GM23338 (cell line): ENCODE results near the gene OCA2. TPM values are rescaled to one million over a fixed set of nuclear protein-coding genes. Genes with fewer than 3 reads are reported as not detected.

Source experiments
- ATAC-seq: fragments of 200-7000 bp; cut with Tn5 transposase; 3 replicates; pipeline ENCODE4 v1.9.1; 2020
- DNase-seq: peaks from one replicate; pipeline ENCODE4 v3.0.0-alpha.2; 2015; ENCODE audit warnings: low spot score
- H2AFZ ChIP-seq: fragments of 200-600 bp; sonication (generic); 2 replicates; pipeline ENCODE4 v1.8.0; 2016; ENCODE audit warnings: antibody characterized with exemption, mild to moderate bottlenecking, moderate library complexity
- H3F3A ChIP-seq: fragments of 200-600 bp; sonication (generic); replicated peaks from 2 replicates; pipeline ENCODE4 v1.8.0; 2017; ENCODE audit warnings: antibody characterized with exemption, mixed run types, low read depth
- H3K27ac ChIP-seq: fragments of 200-600 bp; sonication (generic); 2 replicates; pipeline ENCODE4 v1.6.1; 2016; ENCODE audit warnings: low read depth
- H3K27me3 ChIP-seq: fragments of 200-600 bp; sonication (generic); 2 replicates; pipeline ENCODE4 v1.8.0; 2016; ENCODE audit warnings: mild to moderate bottlenecking, mixed run types, moderate library complexity; ENCODE audit not compliant: insufficient read depth
- H3K36me3 ChIP-seq: fragments of 200-600 bp; sonication (generic); 2 replicates; pipeline ENCODE4 v1.8.0; 2016; ENCODE audit warnings: mild to moderate bottlenecking; ENCODE audit not compliant: insufficient read depth
- H3K4me1 ChIP-seq: fragments of 200-600 bp; sonication (generic); 2 replicates; pipeline ENCODE4 v1.8.0; 2016; ENCODE audit warnings: mild to moderate bottlenecking, moderate library complexity; ENCODE audit not compliant: insufficient read depth
- H3K4me2 ChIP-seq: fragments of 200-600 bp; sonication (generic); 2 replicates; pipeline ENCODE4 v1.7.1; 2017; ENCODE audit warnings: mixed run types
- H3K4me3 ChIP-seq: fragments of 200-600 bp; sonication (generic); 2 replicates; pipeline ENCODE4 v1.6.1; 2016; ENCODE audit warnings: mixed run types
- H3K79me2 ChIP-seq: fragments of 200-600 bp; sonication (generic); replicated peaks from 2 replicates; pipeline ENCODE4 v1.8.0; 2017; ENCODE audit warnings: mild to moderate bottlenecking; ENCODE audit not compliant: insufficient read depth
- H3K9me2 ChIP-seq: fragments of 200-600 bp; sonication (generic); 2 replicates; pipeline ENCODE4 v1.8.0; 2017; ENCODE audit not compliant: insufficient read depth
- H4K20me1 ChIP-seq: fragments of 200-600 bp; sonication (generic); replicated peaks from 2 replicates; pipeline ENCODE4 v1.8.0; 2017; ENCODE audit warnings: mild to moderate bottlenecking; ENCODE audit not compliant: insufficient read depth
- H3K27ac Mint-ChIP-seq: 2 replicates; pipeline ENCODE4 v1.8.0; 2020; ENCODE audit warnings: inconsistent platforms, mild to moderate bottlenecking, moderate library complexity, mixed read lengths
- H3K27me3 Mint-ChIP-seq: 3 replicates; pipeline ENCODE4 v1.8.0; 2022; ENCODE audit warnings: low read depth, mild to moderate bottlenecking, moderate library complexity, mixed read lengths, inconsistent platforms; ENCODE audit not compliant: insufficient read depth, poor library complexity
- H3K36me3 Mint-ChIP-seq: 3 replicates; pipeline ENCODE4 v1.8.0; 2021; ENCODE audit warnings: low read depth, mild to moderate bottlenecking, inconsistent platforms, moderate library complexity, mixed read lengths
- H3K4me1 Mint-ChIP-seq: 3 replicates; pipeline ENCODE4 v1.8.0; 2020; ENCODE audit warnings: mild to moderate bottlenecking, inconsistent platforms, mixed read lengths
- H3K4me3 Mint-ChIP-seq: 3 replicates; pipeline ENCODE4 v1.8.0; 2021; ENCODE audit warnings: moderate library complexity, mild to moderate bottlenecking, inconsistent platforms, mixed read lengths
- H3K9me3 Mint-ChIP-seq: 3 replicates; pipeline ENCODE4 v1.8.0; 2020; ENCODE audit warnings: moderate library complexity, mild to moderate bottlenecking, inconsistent platforms, mixed read lengths
- CREB1 ChIP-seq: fragments of 250-450 bp; sonication (Bioruptor Pico); IDR thresholded peaks from 2 replicates; pipeline ENCODE4 v1.5.0; 2020; ENCODE audit warnings: low read depth, mild to moderate bottlenecking, moderate library complexity
- CTCF ChIP-seq, 2 experiments: fragments of 200-600 bp in 1 of 2; sonication (generic) in 1 of 2; conservative IDR thresholded peaks; 2 replicates each; pipeline versions ENCODE4 v1.5.1 to v1.6.1; 2016 to 2017; ENCODE audit warnings: antibody characterized with exemption in 2 of 2, low read depth in 2 of 2, mild to moderate bottlenecking in 2 of 2, moderate library complexity in 1 of 2
- ETS1 ChIP-seq: IDR thresholded peaks from 2 replicates; pipeline ENCODE4 v1.6.1; 2016; ENCODE audit warnings: antibody characterized with exemption
- EZH2phosphoT487 ChIP-seq: fragments of 200-600 bp; sonication (generic); IDR thresholded peaks from one replicate; pipeline ENCODE4 v1.8.1; 2018; ENCODE audit warnings: antibody characterized with exemption; ENCODE audit not compliant: unreplicated experiment
- NANOG ChIP-seq: IDR thresholded peaks from 2 replicates; pipeline ENCODE4 v1.6.1; 2016; ENCODE audit warnings: antibody characterized with exemption, borderline replicate concordance
- POLR2AphosphoS5 ChIP-seq: IDR thresholded peaks from 2 replicates; pipeline ENCODE4 v1.6.1; 2016; ENCODE audit warnings: antibody characterized with exemption, low read depth
- STAT1 ChIP-seq: IDR thresholded peaks from one replicate; pipeline ENCODE4 v1.6.1; 2016; ENCODE audit warnings: antibody characterized with exemption; ENCODE audit not compliant: unreplicated experiment
- ZNF114 ChIP-seq: fragments of 250-450 bp; sonication (Bioruptor Pico); IDR thresholded peaks from 2 replicates; pipeline ENCODE4 v1.5.0; 2020; ENCODE audit warnings: mild to moderate bottlenecking, moderate library complexity
- ZNF331 ChIP-seq: fragments of 250-450 bp; sonication (Bioruptor Pico); IDR thresholded peaks from 2 replicates; pipeline ENCODE4 v1.5.0; 2020; ENCODE audit warnings: low read depth, mild to moderate bottlenecking, moderate library complexity
- polyA plus RNA-seq: library from polyadenylated mRNA; unstranded; fragments of >200 nt; fragmentation: Nextera tagmentation; extraction: Ambion mirVana; gene quantifications from 2 replicates; pipeline ENCODE4 v1.2.1, GENCODE V29; 2016
- total RNA-seq: library from RNA; depleted of rRNA; stranded (reverse); fragments of >200 nt; shearing (Covaris generic); gene quantifications from 2 replicates; pipeline ENCODE4 v1.2.3, GENCODE V29; 2014
- TF ChIP-seq, protein P1 (sequence below): IDR thresholded peaks from one replicate; pipeline ENCODE4 v1.6.1; 2018; ENCODE audit warnings: antibody characterized with exemption; ENCODE audit not compliant: unreplicated experiment

OCA2 gene
- total and polyA plus RNA-seq, 2 experiments from 2014 or later = 0.40 to 0.69 TPM

DNA sequence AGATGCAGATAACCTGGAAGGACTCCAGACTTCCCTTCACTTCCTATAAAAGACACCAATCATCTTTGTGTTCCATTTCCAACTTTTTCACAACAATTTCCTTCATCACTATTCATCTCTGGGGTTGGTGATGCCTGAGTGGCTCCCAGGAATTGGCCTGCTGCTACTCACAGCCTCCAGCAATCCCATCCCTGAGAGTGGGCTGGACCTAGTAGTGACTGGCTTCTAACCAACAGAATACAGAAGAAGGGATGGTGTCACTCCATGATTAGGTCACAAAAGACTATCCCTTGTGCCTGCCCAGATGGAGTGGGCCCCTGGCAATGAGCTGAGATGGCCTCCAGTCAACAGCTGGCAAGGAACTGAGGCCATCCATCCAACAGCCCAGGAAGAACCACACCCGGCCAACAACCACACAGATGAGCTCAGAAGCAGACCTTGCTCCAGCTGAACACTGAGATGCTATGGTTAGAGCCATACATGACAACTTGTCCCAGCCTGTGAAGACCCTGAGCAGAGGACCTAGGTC lies 20.9 kb downstream of the OCA2 start:
- Histone ChIP-seq H3K9me2 (no peaks in the 10 kb centered on the region), H3F3A (no peaks in the 10 kb centered on the region), H3K4me1 (0 out of 2 replicates have a peak, but pooled peaks cover 5% of the 10 kb centered on the region), H3K79me2 (no peaks in the 10 kb centered on the region), H3K4me2 (no peak overlapping the region), H3K4me3 (no peak overlapping the region), H3K36me3 (no peaks in the 10 kb centered on the region), H2AFZ (no peak overlapping the region), H4K20me1 (no peaks in the 10 kb centered on the region), H3K27me3 (no peaks in the 10 kb centered on the region), H3K27ac (no peak overlapping the region)
- Mint-ChIP-seq H3K4me3 (no peak overlapping the region), H3K9me3 (peaks cover 12% of the 10 kb centered on the region; the same call in 2 of the 3 replicates), H3K4me1 (peaks cover 9% of the 10 kb centered on the region; the same call in 2 of the 3 replicates), H3K36me3 (no peaks in the 10 kb centered on the region; the same call in 2 of the 3 replicates), H3K27me3 (peaks cover 5% of the 10 kb centered on the region), H3K27ac (no peak overlapping the region)
- TF ChIP-seq, protein P1, sequence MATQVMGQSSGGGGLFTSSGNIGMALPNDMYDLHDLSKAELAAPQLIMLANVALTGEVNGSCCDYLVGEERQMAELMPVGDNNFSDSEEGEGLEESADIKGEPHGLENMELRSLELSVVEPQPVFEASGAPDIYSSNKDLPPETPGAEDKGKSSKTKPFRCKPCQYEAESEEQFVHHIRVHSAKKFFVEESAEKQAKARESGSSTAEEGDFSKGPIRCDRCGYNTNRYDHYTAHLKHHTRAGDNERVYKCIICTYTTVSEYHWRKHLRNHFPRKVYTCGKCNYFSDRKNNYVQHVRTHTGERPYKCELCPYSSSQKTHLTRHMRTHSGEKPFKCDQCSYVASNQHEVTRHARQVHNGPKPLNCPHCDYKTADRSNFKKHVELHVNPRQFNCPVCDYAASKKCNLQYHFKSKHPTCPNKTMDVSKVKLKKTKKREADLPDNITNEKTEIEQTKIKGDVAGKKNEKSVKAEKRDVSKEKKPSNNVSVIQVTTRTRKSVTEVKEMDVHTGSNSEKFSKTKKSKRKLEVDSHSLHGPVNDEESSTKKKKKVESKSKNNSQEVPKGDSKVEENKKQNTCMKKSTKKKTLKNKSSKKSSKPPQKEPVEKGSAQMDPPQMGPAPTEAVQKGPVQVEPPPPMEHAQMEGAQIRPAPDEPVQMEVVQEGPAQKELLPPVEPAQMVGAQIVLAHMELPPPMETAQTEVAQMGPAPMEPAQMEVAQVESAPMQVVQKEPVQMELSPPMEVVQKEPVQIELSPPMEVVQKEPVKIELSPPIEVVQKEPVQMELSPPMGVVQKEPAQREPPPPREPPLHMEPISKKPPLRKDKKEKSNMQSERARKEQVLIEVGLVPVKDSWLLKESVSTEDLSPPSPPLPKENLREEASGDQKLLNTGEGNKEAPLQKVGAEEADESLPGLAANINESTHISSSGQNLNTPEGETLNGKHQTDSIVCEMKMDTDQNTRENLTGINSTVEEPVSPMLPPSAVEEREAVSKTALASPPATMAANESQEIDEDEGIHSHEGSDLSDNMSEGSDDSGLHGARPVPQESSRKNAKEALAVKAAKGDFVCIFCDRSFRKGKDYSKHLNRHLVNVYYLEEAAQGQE = no peak
- TF ChIP-seq ZNF114 (CRISPR knock-in tag) (no peak), EZH2phosphoT487 (no peak), STAT1 (no peak), CREB1 (CRISPR knock-in tag) (no peak), NANOG (no peak), ETS1 (no peak)
- ATAC-seq (no peak), DNase-seq (no peak)

GRCh38 chr15:28075573-28075972 lies 23.5 kb downstream of the OCA2 start:
- no peak overlapping the region for H3K4me3 Mint-ChIP-seq
- Histone ChIP-seq H3K4me2 (no peak overlapping the region), H3F3A (no peaks in the 10 kb centered on the region), H4K20me1 (no peaks in the 10 kb centered on the region), H3K27ac (no peak overlapping the region), H3K27me3 (no peaks in the 10 kb centered on the region), H3K4me1 (0 out of 2 replicates have a peak, but pooled peaks cover 5% of the 10 kb centered on the region), H2AFZ (no peak overlapping the region), H3K36me3 (no peaks in the 10 kb centered on the region), H3K79me2 (no peaks in the 10 kb centered on the region), H3K9me2 (no peaks in the 10 kb centered on the region), H3K4me3 (no peak overlapping the region)
- H3K27me3 Mint-ChIP-seq = peaks cover 3% of the 10 kb centered on the region
- peaks cover 6% of the 10 kb centered on the region; the same call in 2 of the 3 replicates for H3K4me1 Mint-ChIP-seq
- TF ChIP-seq POLR2AphosphoS5 = no peak
- TF ChIP-seq CTCF (conservative IDR thresholded peaks at IDR 0.05; ENCODE audit: low read depth in 2 of 2) = no peak
- TF ChIP-seq ETS1 = no peak
- no peak for TF ChIP-seq ZNF331 (CRISPR knock-in tag)
- DNase-seq = no peak
- no peak for ATAC-seq
- H3K36me3 Mint-ChIP-seq = peaks cover 3% of the 10 kb centered on the region; the same call in 2 of the 3 replicates
- peaks cover 24% of the 10 kb centered on the region; the same call in 2 of the 3 replicates for H3K9me3 Mint-ChIP-seq
- no peak overlapping the region for H3K27ac Mint-ChIP-seq
